ENCODE measurements around the gene SLC30A3. TPM values are rescaled to one million over a fixed set of nuclear protein-coding genes. Genes with fewer than 3 reads are reported as not detected.

Gene SLC30A3
- total RNA-seq, 2 donors from 2014 or later, result 102 TPM; not detected in 1

DNA sequence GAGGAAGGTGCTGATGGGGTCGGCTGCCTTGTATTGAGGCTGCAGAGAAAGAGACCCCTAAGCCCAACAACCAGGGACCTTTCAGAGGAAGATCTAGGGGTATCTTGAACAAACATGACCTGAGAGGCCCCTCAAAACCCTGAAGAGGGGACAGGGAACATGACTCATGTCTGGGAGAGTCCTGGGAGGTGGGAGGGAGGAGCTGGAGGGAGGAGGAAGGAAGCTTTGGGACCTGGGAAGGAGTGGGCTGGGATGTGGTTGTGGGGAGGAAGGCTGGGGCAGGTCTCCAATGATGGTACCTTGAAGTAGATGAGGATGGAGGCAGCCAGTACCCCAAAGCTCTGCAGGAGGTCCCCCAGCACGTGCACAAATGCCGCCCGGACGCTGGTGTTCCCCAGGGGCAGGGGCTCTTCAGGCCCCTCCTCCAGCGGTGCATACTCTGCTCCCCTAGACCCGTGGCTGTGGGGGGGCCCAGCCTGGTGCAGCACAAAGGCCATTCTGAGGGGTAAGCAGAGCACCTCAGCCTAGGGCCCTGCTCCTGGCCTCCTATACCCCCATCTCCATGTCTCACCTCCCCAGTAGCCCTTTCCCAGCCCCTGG lies 5.9 kb downstream of the SLC30A3 start:
- H3K27me3 ChIP-seq (replicated peaks; ENCODE audit: insufficient read depth), result no peaks in the 10 kb centered on the region
- no peak overlapping the region for H3K27ac ChIP-seq
- H3K4me3 ChIP-seq, result no peak overlapping the region
- no peak for TF ChIP-seq CTCF (IDR thresholded peaks at IDR 0.05)
- no peak for TF ChIP-seq POLR2A (IDR thresholded peaks at IDR 0.05)
- no peak for TF ChIP-seq POLR2AphosphoS5 (IDR thresholded peaks at IDR 0.05)
- intact Hi-C loops (cut with DNase I), result no loop called here
- DNase-seq (ENCODE audit: low spot score), result no peak
- H3K4me1 ChIP-seq (replicated peaks), result no peaks in the 10 kb centered on the region
- 77% methylated on average over 7 of the region's 7 CpGs for WGBS
- H3K36me3 ChIP-seq, result no peaks in the 10 kb centered on the region
- no peaks in the 10 kb centered on the region for H3K9me3 ChIP-seq

- WGBS, result 46% methylated on average over 1 of the region's 1 CpG
These were observed 7.2 kb downstream of the SLC30A3 start for GRCh38 chr2:27255660-27256059.

GRCh38 chr2:27255187-27255586 lies 7.7 kb downstream of the SLC30A3 start:
- H3K27me3 ChIP-seq (replicated peaks; ENCODE audit: insufficient read depth), result no peaks in the 10 kb centered on the region
- no peak overlapping the region for H3K4me3 ChIP-seq
- no peaks in the 10 kb centered on the region for H3K36me3 ChIP-seq
- no peak overlapping the region for H3K27ac ChIP-seq
- no peaks in the 10 kb centered on the region for H3K9me3 ChIP-seq
- TF ChIP-seq POLR2A (IDR thresholded peaks at IDR 0.05) (no peak), CTCF (IDR thresholded peaks at IDR 0.05) (no peak), POLR2AphosphoS5 (IDR thresholded peaks at IDR 0.05) (no peak)
- H3K4me1 ChIP-seq (replicated peaks), result no peaks in the 10 kb centered on the region
- WGBS, result 55% methylated on average over 13 of the region's 13 CpGs
- DNase-seq (ENCODE audit: low spot score), result no peak
- intact Hi-C loops (cut with DNase I), result no loop called here

More at GRCh38 chr2:27255660-27256059, 7.2 kb downstream of the SLC30A3 start:
- intact Hi-C loops (cut with DNase I), result no loop called here
- Histone ChIP-seq H3K4me1 (replicated peaks) (no peaks in the 10 kb centered on the region), H3K27me3 (replicated peaks; ENCODE audit: insufficient read depth) (no peaks in the 10 kb centered on the region), H3K9me3 (no peaks in the 10 kb centered on the region), H3K36me3 (no peaks in the 10 kb centered on the region), H3K27ac (no peak overlapping the region), H3K4me3 (no peak overlapping the region)
- DNase-seq (ENCODE audit: low spot score), result no peak
- TF ChIP-seq CTCF (IDR thresholded peaks at IDR 0.05) (no peak), POLR2A (IDR thresholded peaks at IDR 0.05) (no peak), POLR2AphosphoS5 (IDR thresholded peaks at IDR 0.05) (no peak)

GRCh38 chr2:27251766-27252165 lies 11.1 kb downstream of the SLC30A3 start:
- intact Hi-C loops (cut with DNase I), result no loop called here
- Histone ChIP-seq H3K36me3 (no peaks in the 10 kb centered on the region), H3K9me3 (no peaks in the 10 kb centered on the region), H3K4me3 (no peak overlapping the region), H3K4me1 (replicated peaks) (peaks cover 11% of the 10 kb centered on the region), H3K27ac (no peak overlapping the region), H3K27me3 (replicated peaks; ENCODE audit: insufficient read depth) (no peaks in the 10 kb centered on the region)
- WGBS, result 79% methylated on average over 13 of the region's 13 CpGs
- TF ChIP-seq POLR2A (IDR thresholded peaks at IDR 0.05) (no peak), CTCF (IDR thresholded peaks at IDR 0.05) (no peak), POLR2AphosphoS5 (IDR thresholded peaks at IDR 0.05) (no peak)
- DNase-seq (ENCODE audit: low spot score), result no peak

DNA sequence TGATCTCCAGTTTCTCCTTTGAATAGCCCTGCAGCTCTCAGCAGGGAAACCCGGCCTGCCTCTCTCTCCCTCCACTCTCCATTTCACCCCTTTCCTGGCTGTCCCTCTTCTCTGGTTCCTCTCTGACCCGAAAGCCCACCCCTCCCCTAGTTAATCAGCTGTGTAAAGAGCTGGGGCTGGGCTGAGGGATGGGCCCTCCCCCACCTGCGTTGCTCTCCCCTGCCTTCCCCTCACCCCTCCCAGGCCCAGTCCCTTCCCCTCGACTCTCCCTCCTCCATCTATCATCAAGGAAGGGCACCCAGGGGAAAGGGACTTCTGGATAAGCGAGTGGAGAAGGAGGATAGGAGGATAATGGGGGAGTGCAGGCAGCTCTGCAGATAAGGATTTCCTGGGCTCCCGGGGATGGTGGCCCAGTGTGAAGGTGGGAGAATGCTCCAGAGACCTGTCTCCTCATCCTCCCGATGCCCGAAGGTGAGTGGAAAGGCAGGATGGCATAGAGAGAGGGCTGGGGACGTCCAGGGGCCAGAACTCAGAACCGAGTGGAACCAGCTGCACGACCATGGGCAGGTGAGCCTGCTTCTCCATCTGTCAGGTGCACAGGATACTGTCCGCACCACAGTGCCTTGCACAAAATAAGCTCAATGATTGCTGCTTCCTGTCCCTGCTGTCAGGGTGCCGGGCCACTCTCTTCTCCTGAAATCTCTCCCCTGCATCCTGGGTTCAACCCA lies 12.0 kb downstream of the SLC30A3 start:
- intact Hi-C loops (cut with DNase I), result no loop called here
- H3K27ac ChIP-seq, result no peak overlapping the region
- peaks cover 11% of the 10 kb centered on the region for H3K4me1 ChIP-seq (replicated peaks)
- TF ChIP-seq CTCF (IDR thresholded peaks at IDR 0.05) (no peak), POLR2A (IDR thresholded peaks at IDR 0.05) (no peak), POLR2AphosphoS5 (IDR thresholded peaks at IDR 0.05) (no peak)
- H3K4me3 ChIP-seq, result no peak overlapping the region
- no peaks in the 10 kb centered on the region for H3K9me3 ChIP-seq
- H3K27me3 ChIP-seq (replicated peaks; ENCODE audit: insufficient read depth), result no peaks in the 10 kb centered on the region
- H3K36me3 ChIP-seq, result no peaks in the 10 kb centered on the region
- no peak for DNase-seq (ENCODE audit: low spot score)
- 72% methylated on average over 13 of the region's 13 CpGs for WGBS
